Tibial nerve (tissue), 4 donors: ENCODE measurements around the gene SLBP.
"Not testable (repeated sequence)": the region's sequence is repeated elsewhere in the genome, so short reads cannot be mapped to it uniquely, and the experiment has no call there.

Experiments
- EP300 ChIP-seq, 2 donors: sonication (generic); formaldehyde crosslinking; IDR thresholded peaks; one replicate each; pipeline ENCODE4 v1.6.1; 2017; ENCODE audit warnings: antibody characterized with exemption in 2 of 2, mild to moderate bottlenecking in 1 of 2
- TF ChIP-seq, protein P1 (sequence below), 5 experiments: fragments of 200-600 bp in 3 of 5; fragments of 450-650 bp in 2 of 5; sonication (generic) in 3 of 5; IDR thresholded peaks; one replicate each; pipeline ENCODE4 v1.5.1; 2016 to 2019; ENCODE audit warnings: antibody characterized with exemption in 5 of 5, mild to moderate bottlenecking in 3 of 5, moderate library complexity in 2 of 5

DNA sequence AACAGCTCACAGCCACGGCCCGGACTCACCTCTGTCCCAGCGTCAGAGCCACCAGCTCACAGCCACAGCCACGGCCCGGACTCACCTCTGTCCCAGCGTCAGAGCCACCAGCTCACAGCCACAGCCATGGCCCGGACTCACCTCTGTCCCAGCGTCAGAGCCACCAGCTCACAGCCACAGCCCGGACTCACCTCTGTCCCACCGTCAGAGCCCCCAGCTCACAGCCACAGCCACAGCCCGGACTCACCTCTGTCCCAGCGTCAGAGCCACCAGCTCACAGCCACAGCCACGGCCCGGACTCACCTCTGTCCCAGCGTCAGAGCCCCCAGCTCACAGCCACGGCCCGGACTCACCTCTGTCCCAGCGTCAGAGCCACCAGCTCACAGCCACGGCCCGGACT is 41.1 kb downstream of the SLBP start:
- not testable (repeated sequence) for TF ChIP-seq EP300 (IDR thresholded peaks at IDR 0.05)
- TF ChIP-seq, protein P1, sequence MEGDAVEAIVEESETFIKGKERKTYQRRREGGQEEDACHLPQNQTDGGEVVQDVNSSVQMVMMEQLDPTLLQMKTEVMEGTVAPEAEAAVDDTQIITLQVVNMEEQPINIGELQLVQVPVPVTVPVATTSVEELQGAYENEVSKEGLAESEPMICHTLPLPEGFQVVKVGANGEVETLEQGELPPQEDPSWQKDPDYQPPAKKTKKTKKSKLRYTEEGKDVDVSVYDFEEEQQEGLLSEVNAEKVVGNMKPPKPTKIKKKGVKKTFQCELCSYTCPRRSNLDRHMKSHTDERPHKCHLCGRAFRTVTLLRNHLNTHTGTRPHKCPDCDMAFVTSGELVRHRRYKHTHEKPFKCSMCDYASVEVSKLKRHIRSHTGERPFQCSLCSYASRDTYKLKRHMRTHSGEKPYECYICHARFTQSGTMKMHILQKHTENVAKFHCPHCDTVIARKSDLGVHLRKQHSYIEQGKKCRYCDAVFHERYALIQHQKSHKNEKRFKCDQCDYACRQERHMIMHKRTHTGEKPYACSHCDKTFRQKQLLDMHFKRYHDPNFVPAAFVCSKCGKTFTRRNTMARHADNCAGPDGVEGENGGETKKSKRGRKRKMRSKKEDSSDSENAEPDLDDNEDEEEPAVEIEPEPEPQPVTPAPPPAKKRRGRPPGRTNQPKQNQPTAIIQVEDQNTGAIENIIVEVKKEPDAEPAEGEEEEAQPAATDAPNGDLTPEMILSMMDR (IDR thresholded peaks at IDR 0.05): not testable (repeated sequence)
